Hepatic stellate cell (primary cell): ENCODE results near the gene SNUPN.
A peak's percentile ranks its signal among the peaks of the same experiment; 100 is the strongest.
"Not testable (repeated sequence)": the region's sequence is repeated elsewhere in the genome, so short reads cannot be mapped to it uniquely, and the experiment has no call there.

Source experiments
- DNase-seq: peaks from one replicate; pipeline ENCODE4 v3.0.0; 2011; ENCODE audit warnings: low spot score

Gene SNUPN

GRCh38 chr15:75637245-75638009 is 11.9 kb upstream of the SNUPN start:
- no peak for DNase-seq

- DNase-seq: no peak
Observed at GRCh38 chr15:75636026-75636425, 10.5 kb upstream of the SNUPN start.

GRCh38 chr15:75633922-75634321 is 8.4 kb upstream of the SNUPN start:
- not testable (repeated sequence) for DNase-seq

GRCh38 chr15:75631935-75632334 is 6.4 kb upstream of the SNUPN start:
- DNase-seq: no peak

- DNase-seq: no peak
Observed at GRCh38 chr15:75622505-75622904, 3.0 kb downstream of the SNUPN start.

- DNase-seq: peak; percentile 92
Observed at GRCh38 chr15:75620841-75621391, 4.6 kb downstream of the SNUPN start.

- peak; percentile 60 for DNase-seq
Observed at GRCh38 chr15:75620058-75620820, 5.3 kb downstream of the SNUPN start.

- no peak for DNase-seq
Observed at GRCh38 chr15:75616766-75617165, 8.8 kb downstream of the SNUPN start.

- DNase-seq: no peak
Observed at GRCh38 chr15:75606711-75607699, 18.5 kb downstream of the SNUPN start.

GRCh38 chr15:75606026-75606425 is 19.5 kb downstream of the SNUPN start:
- no peak for DNase-seq

- no peak for DNase-seq
Observed at GRCh38 chr15:75599401-75599800, 26.1 kb downstream of the SNUPN start.

- DNase-seq: no peak
Observed at GRCh38 chr15:75598361-75598760, 27.2 kb downstream of the SNUPN start.

- peak; percentile 27 for DNase-seq
Observed at GRCh38 chr15:75597667-75598341, 27.7 kb downstream of the SNUPN start.

- no peak for DNase-seq
Observed at GRCh38 chr15:75596703-75597345, 28.7 kb downstream of the SNUPN start.

- no peak for DNase-seq
Observed at GRCh38 chr15:75594276-75594675, 31.2 kb downstream of the SNUPN start.

GRCh38 chr15:75591655-75592364 is 33.7 kb downstream of the SNUPN start:
- no peak for DNase-seq

- DNase-seq: no peak
Observed at GRCh38 chr15:75590239-75590638, 35.3 kb downstream of the SNUPN start.

- no peak for DNase-seq
Observed at GRCh38 chr15:75589071-75589470, 36.5 kb downstream of the SNUPN start.

GRCh38 chr15:75586422-75586821 is 39.1 kb downstream of the SNUPN start:
- not testable (repeated sequence) for DNase-seq

GRCh38 chr15:75584121-75584520 is 41.4 kb downstream of the SNUPN start:
- DNase-seq: no peak
